ENCODE results near the gene TMEM229B.

DNA sequence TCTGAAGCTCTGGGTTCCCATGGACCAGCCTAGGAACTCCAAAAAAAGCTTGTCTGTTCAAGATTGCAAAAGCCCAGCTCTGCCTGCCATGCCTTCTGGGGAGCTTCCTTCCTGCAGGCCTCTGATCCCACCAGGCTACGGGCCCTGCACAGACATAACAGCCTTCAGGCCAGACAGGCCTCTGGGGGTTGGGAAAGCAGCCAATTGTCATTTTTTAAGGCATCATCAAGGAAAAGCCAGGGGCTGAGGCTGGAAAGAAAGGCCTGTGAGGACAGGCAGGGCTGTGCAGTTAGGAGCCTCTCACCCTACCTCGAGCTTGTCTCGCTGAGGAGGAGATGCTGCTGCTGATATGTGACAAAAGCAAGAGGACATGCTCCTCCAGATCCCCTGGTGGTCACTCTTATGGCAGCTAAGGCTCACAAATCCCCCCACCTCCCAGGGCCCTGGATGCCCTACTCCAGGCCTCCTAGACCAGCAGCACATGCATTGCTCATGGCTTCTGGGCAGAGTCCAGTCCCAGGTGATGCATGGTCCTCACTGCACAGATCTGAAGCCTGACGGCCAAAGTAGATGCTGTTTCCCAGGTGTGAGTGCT is 2.9 kb downstream of the TMEM229B start:
- TF ChIP-seq, protein P1, sequence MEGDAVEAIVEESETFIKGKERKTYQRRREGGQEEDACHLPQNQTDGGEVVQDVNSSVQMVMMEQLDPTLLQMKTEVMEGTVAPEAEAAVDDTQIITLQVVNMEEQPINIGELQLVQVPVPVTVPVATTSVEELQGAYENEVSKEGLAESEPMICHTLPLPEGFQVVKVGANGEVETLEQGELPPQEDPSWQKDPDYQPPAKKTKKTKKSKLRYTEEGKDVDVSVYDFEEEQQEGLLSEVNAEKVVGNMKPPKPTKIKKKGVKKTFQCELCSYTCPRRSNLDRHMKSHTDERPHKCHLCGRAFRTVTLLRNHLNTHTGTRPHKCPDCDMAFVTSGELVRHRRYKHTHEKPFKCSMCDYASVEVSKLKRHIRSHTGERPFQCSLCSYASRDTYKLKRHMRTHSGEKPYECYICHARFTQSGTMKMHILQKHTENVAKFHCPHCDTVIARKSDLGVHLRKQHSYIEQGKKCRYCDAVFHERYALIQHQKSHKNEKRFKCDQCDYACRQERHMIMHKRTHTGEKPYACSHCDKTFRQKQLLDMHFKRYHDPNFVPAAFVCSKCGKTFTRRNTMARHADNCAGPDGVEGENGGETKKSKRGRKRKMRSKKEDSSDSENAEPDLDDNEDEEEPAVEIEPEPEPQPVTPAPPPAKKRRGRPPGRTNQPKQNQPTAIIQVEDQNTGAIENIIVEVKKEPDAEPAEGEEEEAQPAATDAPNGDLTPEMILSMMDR (IDR thresholded peaks at IDR 0.05; ENCODE audit: poor library complexity, severe bottlenecking) = no peak
- TF ChIP-seq EZH2 (IDR thresholded peaks at IDR 0.05; ENCODE audit: borderline replicate concordance, insufficient read depth, low read length, poor library complexity, severe bottlenecking) = no peak

All from neural cell (in vitro differentiated cells).